NCI-H1417 treated with DMSO at 0.1 percent for 48 hours (cell line): Measurements from ENCODE around the gene DMRTC1.
"Not testable (repeated sequence)": the region's sequence is repeated elsewhere in the genome, so short reads cannot be mapped to it uniquely, and the experiment has no call there.

Experiments used
- DNase-seq: peaks from one replicate; lab custom pipeline; 2025; lab: John Stamatoyannopoulos, UW

DMRTC1 gene, protein sequence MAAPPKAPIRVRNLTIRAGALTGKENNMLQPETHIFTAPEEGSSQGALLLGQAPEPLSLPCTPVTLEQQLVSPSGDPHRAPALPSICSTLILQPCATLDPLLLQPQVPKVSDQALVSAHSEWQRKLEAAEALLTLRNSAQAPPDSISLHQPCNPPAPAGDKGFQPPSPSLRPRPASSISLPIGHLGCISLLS

DNA sequence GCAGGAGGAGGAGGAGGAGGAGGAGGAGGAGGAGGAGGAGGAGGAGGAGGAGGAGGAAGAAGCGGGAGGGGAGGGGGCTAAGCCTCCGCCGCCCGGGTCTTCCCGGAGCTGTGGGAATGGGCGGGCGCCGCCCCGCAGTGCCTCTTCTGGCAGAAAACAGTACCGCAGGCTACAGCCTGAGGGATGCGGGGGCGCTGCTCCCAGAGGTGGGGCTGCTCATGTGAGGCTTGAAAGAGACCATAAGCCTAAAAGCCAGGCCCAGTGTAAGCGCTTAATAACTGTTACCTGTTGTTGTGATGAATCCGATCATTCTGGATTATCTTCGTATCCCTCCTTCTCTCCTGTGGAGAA is at the start of gene DMRTC1:
TSS of gene DMRTC1 (minus strand) at position 19 of the 351 bp plus-strand sequence. CDS start 68,143 bp downstream, outside the sequence.
- DNase-seq = not testable (repeated sequence)

DNA sequence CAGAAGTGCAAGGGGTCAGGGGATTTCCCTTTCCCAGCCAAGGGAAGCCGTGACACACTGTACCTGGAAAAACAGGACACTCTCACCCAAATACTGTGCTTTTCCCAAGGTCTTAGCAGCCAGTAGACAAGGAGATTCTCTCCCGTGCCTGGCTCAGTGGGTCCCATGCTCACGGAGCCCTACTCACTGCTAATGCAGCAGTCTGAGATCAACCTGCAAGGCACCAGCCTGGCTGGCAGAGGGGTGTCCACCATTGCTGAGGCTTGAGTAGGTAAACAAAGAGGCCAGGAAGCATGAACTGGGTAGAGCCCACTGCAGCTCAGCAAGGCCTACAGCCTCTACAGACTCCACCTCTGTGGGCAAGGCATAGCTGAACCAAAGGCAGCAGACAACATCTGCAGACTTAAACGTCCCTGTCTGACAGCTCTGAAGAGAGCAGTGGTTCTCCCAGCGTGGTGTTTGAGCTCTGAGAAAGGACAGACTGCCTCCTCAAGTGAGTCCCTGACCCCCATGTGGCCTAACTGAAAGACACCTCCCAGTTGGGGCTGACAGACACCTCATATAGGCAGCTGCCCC is 37.3 kb upstream of the DMRTC1 start:
- not testable (repeated sequence) for DNase-seq

DNA sequence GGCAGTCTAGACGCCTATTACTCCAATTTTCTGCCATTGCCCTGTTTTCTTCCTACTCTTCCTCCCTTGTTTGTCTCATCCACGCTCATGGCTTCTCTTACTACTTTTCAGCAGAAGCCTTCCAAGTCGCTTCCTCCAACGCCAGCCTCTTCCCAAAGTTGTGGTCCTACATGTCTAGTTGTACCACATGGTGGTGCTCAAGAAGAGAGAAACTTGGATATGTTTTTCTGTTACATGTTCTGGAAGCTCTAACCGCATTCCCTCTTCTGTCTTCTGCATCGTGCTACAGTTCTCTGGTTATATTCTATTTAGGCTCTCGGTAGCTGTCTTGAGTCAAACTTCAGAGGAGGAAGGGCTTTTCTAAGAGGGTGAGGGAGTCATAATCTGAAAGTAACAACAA is 31.2 kb upstream of the DMRTC1 start:
- not testable (repeated sequence) for DNase-seq

DNA sequence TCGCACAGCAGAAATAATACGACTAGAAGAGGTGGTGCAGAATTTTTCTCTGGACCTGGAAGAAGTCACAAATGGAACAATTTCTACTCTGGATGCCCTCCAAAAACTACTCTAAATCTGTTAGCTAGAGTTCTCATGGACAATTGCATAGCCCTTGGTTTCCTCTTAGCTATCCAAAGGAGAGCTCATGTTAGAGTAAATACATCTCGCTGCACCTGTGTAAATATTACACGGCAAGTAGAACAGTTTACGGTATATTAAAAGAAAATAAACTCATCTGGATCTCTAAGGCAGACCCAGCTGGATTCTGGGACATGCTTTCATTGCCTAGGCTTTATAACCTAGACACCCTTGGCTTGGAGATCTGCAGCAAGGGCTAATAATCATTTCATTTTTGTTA is 28.2 kb upstream of the DMRTC1 start:
- not testable (repeated sequence) for DNase-seq

DNA sequence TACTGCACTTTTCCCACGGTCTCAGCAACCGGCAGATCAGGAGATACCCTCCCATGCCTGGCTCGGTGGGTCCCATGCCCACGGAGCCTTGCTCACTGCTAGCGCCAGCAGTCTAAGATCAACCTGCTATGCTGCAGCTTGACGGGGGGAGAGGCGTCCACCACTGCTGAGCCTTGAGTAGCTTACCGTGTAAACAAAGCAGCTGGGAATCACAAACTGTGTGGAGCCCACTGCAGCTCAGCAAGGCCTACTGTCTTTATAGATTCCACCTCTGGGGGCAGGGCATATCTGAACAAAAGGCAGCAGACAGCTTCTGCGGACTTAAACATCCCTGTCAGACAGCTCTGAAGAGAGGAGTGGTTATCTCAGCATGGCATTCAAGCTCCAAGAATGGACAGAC is 16.3 kb upstream of the DMRTC1 start:
- DNase-seq = not testable (repeated sequence)

DNA sequence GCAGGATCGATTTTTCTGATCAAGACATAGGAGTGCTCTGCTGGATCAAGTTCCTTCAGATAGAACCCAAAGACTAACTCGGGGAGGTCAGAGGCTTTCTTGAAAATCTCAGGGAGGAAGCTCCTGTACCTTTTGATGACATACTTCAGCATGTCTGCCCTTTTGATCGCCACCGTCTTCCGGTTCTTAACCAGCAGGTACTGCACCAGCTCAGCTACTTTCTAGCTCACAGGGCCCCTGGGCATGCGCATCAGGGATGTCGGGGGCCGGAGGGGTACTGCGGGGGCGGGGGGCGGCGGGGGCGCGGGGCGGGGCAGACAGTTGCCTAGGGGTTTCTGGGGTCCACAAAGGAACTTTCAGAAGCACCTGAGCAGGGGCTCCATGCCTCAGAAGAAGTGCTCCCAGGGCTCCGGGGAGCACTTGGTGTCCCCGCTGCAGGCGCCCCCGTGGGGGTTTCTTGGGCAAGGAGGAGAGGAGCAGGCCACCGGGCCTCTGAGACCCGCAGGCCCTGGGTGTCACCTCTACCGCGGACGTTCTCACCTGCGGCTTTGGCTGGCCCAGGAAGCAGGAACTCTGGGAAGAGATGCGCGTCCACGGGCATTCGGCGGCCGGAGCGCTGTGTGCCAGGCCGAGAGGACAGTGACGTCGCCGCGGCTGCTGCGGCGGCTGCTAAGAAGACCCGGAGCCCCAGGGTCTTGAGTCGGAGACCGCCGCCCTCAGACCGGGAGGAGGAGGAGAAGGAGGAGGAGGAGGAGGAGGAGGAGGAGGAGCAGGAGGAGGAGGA is 410 bp downstream of the DMRTC1 start:
- DNase-seq = not testable (repeated sequence)

DNA sequence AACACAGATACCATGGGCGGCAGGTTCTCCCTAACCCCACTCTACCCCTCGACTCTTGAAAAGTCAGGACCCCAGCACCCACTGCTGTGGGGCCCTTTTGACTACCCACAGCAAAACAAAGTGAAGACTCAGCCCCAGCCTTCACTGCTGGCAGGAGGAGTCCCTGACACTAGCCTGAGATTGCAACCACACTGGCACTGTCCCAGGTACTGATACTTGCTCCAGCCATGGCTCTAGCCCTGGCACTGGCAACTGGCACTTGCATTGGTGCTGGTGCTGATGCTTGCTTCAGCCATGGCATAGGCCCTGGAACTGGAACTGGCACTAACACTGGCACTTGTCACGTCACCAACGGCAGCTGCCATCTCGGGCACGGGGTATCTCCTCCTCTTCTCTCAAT is 1.4 kb downstream of the DMRTC1 start:
- DNase-seq = not testable (repeated sequence)

DNA sequence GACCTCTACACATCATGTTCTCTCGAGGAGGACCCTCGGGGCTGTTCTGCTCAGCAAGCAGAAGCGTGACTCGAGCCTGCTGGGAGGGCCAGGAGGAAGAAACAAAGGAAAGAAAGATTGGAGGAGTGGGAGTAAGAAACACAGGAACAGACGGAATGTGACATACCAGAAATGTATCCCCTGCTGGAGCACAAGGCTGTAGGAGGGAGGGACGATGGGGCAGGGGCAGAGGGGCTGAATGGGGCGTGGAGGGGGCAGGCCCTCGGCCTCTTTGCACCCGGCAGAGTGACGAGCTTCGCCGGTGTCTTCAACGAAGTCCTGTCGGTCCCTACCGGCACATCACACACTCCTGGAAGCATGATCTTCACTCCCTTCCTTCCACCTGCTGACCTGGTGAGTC is 5.7 kb downstream of the DMRTC1 start, which contains the start of gene FAM236A:
TSS of gene FAM236A (plus strand) at position 301 of the 400 bp plus-strand sequence. CDS start at position 358, 57 bp downstream.
- not testable (repeated sequence) for DNase-seq

DNA sequence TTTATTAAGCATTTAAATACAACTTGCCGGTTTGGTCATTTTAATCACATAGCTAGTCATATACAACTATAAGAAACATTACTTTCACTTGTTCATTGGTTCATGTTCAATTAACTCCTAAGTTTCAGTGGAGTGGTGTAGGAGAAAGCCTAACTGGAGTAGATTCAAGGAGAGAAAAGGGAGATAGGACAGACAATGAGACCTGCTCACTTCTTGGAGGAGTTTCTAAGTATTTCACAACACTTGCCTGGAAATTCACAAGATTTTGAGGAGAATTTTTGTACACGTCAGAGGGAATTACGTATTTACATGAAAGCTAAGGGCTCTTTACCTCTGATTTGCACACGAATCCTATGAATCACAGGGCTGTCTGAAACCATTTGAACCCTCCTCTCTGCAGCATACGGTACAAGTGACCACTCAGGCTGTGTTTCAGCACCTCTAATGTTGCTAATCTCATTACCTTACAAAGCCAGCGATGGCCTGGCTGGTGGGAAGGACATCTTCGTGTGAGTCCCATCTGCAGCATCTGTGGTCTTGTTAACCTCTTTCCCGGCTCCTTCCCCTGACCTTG is 6.7 kb downstream of the DMRTC1 start:
- DNase-seq = not testable (repeated sequence)

DNA sequence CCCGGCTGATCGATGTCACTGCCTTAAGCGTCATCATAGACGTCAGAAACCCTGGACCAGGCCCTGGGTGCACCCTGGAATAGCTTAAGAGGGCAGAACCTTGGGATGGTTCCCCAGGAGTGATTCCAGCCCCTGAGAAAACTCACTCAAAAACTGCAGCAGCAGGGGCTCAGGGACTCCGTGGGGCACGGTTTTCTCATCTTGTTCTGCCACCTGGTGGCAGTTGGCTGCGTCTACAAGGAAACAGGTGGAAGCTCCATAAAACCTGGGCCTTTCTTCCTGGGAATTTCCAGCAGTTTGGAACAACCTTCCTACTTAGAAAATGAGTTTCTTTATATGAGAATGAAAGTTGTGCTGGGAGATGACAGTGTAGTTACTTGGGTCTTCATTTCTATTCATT is 7.2 kb downstream of the DMRTC1 start:
- DNase-seq = not testable (repeated sequence)

DNA sequence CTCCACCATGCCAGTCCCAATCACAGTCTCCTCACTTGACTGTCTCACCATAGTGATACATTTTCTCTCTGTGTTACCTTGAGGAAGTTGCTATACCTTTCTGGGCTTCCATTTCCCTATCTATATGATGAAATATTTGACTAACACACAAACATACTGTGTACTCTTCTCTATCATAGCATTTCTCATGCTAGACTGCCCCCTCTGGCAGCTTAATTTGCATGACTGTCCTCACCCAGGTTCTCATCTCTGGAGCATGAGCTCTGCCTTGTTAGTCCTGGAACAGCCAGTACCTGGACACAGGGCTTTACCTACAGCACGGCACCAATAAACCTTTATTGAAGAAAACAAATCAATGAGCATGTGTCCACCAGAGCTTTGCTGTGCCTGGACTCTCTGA is 11.4 kb downstream of the DMRTC1 start:
- not testable (repeated sequence) for DNase-seq

DNA sequence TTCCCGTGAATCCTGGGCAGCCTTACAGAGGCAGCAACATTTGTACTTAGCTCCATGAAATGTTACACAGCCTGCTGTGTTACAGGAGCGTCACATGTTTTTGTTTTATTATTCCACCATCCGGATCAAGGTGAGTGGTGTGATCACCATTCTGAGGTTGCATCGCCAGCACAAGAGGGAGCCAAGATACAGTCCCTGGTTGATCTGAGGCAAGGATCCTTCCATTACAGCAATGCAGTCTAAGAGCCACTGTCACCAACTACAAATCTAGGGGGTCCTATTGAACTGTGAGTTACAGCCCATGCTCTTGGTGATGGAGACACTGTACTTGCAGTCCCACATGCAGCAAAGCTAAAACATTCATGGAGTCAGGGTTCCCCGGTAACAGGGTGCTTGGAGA is 27.5 kb downstream of the DMRTC1 start:
- DNase-seq = not testable (repeated sequence)

DNA sequence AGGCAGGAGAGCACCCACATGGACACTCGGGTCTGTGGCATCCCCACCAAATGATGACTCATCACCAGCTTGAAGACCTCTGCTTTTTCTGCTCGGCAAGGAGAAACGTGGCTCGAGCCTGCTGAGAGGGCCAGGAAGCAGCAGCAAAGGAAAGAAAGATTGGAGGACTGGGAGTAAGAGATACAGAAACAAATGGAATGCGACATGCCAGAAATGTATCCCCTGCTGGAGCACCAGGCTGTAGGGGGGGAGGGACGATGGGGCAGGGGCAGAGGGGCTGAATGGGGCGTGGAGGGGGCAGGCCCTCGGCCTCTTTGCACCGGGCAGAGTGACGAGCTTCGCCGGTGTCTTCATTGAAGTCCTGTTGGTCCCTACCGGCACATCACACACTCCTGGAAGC is 31.3 kb downstream of the DMRTC1 start, which contains the start of gene FAM236C:
TSS of gene FAM236C (plus strand) at position 301 of the 400 bp plus-strand sequence. CDS start 100 bp downstream, outside the sequence.
- not testable (repeated sequence) for DNase-seq

DNA sequence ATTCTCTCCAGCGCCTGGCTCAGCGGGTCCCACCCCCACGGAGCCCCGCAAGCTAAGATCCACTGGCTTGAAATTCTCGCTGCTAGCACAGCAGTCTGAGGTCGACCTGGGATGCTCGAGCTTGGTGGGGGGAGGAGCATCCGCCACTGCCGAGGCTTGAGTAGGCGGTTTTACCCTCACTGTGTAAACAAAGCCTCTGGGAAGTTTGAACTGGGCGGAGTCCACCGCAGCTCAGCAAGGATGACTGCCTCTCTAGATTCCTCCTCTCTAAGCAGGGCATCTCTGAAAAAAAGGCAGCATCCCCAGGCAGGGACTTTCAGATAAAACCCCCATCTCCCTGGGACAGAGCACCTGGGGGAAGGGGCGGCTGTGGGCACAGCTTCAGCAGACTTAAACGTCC is 53.9 kb downstream of the DMRTC1 start:
- not testable (repeated sequence) for DNase-seq

DNA sequence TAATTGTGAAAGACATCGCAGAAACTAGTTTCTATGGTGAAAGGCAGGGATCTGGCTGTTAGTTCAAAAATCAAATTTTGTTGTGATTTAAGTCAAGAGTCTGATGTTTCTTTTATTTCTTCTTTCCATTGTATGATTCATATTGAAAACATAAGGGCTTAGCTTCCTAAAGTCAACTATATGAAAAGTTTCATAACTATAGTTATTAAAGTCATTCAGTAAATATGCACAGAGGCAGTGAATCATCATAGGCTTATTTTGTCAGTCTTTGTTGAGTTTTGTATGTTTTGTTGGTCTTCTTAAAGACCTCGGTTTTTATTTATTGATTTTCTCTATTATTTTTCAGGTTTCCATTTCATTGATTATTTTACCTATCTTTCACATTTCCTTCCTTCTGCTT is 60.7 kb downstream of the DMRTC1 start:
- DNase-seq = not testable (repeated sequence)

DNA sequence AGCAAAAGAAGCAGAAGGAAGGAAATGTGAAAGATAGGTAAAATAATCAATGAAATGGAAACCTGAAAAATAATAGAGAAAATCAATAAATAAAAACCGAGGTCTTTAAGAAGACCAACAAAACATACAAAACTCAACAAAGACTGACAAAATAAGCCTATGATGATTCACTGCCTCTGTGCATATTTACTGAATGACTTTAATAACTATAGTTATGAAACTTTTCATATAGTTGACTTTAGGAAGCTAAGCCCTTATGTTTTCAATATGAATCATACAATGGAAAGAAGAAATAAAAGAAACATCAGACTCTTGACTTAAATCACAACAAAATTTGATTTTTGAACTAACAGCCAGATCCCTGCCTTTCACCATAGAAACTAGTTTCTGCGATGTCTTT is 106.1 kb downstream of the DMRTC1 start:
- not testable (repeated sequence) for DNase-seq

DNA sequence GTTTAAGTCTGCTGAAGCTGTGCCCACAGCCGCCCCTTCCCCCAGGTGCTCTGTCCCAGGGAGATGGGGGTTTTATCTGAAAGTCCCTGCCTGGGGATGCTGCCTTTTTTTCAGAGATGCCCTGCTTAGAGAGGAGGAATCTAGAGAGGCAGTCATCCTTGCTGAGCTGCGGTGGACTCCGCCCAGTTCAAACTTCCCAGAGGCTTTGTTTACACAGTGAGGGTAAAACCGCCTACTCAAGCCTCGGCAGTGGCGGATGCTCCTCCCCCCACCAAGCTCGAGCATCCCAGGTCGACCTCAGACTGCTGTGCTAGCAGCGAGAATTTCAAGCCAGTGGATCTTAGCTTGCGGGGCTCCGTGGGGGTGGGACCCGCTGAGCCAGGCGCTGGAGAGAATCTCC is 112.9 kb downstream of the DMRTC1 start:
- not testable (repeated sequence) for DNase-seq
